Heart left ventricle (tissue), 13 donors: ENCODE data around the gene LDLRAD2.

Experiments
- POLR2A ChIP-seq, 2 donors: fragments of 450-650 bp; IDR thresholded peaks; one replicate each; pipeline ENCODE4 v1.6.1; 2017; ENCODE audit warnings: antibody characterized with exemption in 2 of 2, mild to moderate bottlenecking in 2 of 2, moderate library complexity in 2 of 2
- TF ChIP-seq, protein P1 (sequence below), 12 donors: fragments of 200-600 bp; sonication (generic) in 4 of 12; IDR thresholded peaks; one replicate each; pipeline versions ENCODE4 v1.5.0 to v1.8.0; 2018 to 2022; ENCODE audit warnings: antibody characterized with exemption in 12 of 12, mild to moderate bottlenecking in 5 of 12
- donor health status: ischemic (EF 13 %, LVEDD 7.1; RV severe dilation, severe dysfunction).
- donor health status: DM: no; HTN: yes; CAD: no.
- donor health status: DM: no; HTN: no; CAD: no.
- donor health status: ischemic (EF 25% LVEDD 6.9; RV normal size, moderate dysfunction).
- donor health status: ischemic (EF 25% LVEDD 5.7; RV mildly dilated, moderate dysfunction).
- donor health status: ischemic (EF 35%, LVEDD 5.7; RV mildly dilated, moderate dysfunction).
- donor health status: nonischemic (EF 11% LVEDD 7.7; RV severe dilation, severe dysfunction).
- donor health status: DM: yes; HTN: yes; CAD: no.
- donor health status: PGD.
- donor health status: ischemic (EF 29% LVEDD 5.4; RV normal size, mild dysfunction).
- donor health status: nonischemic (EF 23%, LVEDD 6.1; RV moderate dilation, normal function).

GRCh38 chr1:21857840-21858670 is 46.0 kb downstream of the LDLRAD2 start:
- TF ChIP-seq, protein P1, sequence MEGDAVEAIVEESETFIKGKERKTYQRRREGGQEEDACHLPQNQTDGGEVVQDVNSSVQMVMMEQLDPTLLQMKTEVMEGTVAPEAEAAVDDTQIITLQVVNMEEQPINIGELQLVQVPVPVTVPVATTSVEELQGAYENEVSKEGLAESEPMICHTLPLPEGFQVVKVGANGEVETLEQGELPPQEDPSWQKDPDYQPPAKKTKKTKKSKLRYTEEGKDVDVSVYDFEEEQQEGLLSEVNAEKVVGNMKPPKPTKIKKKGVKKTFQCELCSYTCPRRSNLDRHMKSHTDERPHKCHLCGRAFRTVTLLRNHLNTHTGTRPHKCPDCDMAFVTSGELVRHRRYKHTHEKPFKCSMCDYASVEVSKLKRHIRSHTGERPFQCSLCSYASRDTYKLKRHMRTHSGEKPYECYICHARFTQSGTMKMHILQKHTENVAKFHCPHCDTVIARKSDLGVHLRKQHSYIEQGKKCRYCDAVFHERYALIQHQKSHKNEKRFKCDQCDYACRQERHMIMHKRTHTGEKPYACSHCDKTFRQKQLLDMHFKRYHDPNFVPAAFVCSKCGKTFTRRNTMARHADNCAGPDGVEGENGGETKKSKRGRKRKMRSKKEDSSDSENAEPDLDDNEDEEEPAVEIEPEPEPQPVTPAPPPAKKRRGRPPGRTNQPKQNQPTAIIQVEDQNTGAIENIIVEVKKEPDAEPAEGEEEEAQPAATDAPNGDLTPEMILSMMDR (IDR thresholded peaks at IDR 0.05): no peak
- no peak for TF ChIP-seq POLR2A (IDR thresholded peaks at IDR 0.05)
